HFF-Myc (cell line): Measurements from ENCODE around the gene ZNF385A.
A peak's percentile ranks its signal among the peaks of the same experiment; 100 is the strongest.

ENCODE experiments used
- DNase-seq: peaks from one replicate; pipeline ENCODE4 v3.0.0-alpha.2; 2011; ENCODE audit warnings: low read depth; ENCODE audit errors: extremely low read depth
- H3K4me3 ChIP-seq: replicated peaks from 2 replicates; pipeline ENCODE4 v1.5.1; 2011; ENCODE audit warnings: low read depth, mild to moderate bottlenecking, control low read depth, low read length
- CTCF ChIP-seq: IDR thresholded peaks from 2 replicates; pipeline ENCODE4 v1.5.1; 2012; ENCODE audit warnings: mild to moderate bottlenecking, low read depth, low read length, control low read depth; ENCODE audit errors: missing control alignments

Gene ZNF385A

GRCh38 chr12:54378796-54379397 is 5.6 kb downstream of the ZNF385A start:
- no peak for TF ChIP-seq CTCF
- no peak for DNase-seq
- peak overlapping the region; percentile 43 for H3K4me3 ChIP-seq

- DNase-seq, result no peak
- no peak for TF ChIP-seq CTCF
- peak overlapping the region; percentile 43 for H3K4me3 ChIP-seq
These were observed 6.6 kb downstream of the ZNF385A start for GRCh38 chr12:54377797-54378515.

GRCh38 chr12:54377007-54377406 is 7.5 kb downstream of the ZNF385A start:
- H3K4me3 ChIP-seq, result no peak overlapping the region
- no peak for DNase-seq
- TF ChIP-seq CTCF, result no peak

GRCh38 chr12:54376596-54376995 is 7.9 kb downstream of the ZNF385A start:
- H3K4me3 ChIP-seq, result no peak overlapping the region
- DNase-seq, result no peak
- TF ChIP-seq CTCF, result no peak

- no peak for DNase-seq
- no peak for TF ChIP-seq CTCF
- no peak overlapping the region for H3K4me3 ChIP-seq
These were observed 9.3 kb downstream of the ZNF385A start for GRCh38 chr12:54375259-54375579.

- TF ChIP-seq CTCF, result no peak
- no peak overlapping the region for H3K4me3 ChIP-seq
- DNase-seq, result no peak
These were observed 9.8 kb downstream of the ZNF385A start for GRCh38 chr12:54374562-54375258.
